Kidney epithelial cell (primary cell): ENCODE results near the gene RAPGEF6. TPM values are rescaled to one million over a fixed set of nuclear protein-coding genes. Genes with fewer than 3 reads are reported as not detected.
"Not testable (repeated sequence)": the region's sequence is repeated elsewhere in the genome, so short reads cannot be mapped to it uniquely, and the experiment has no call there.

Source experiments
- DNase-seq: peaks from one replicate; pipeline ENCODE4 v3.0.0-alpha.2; 2010; ENCODE audit warnings: low read depth
- H3K27me3 ChIP-seq: 2 replicates; pipeline ENCODE4 v1.6.0; 2011; ENCODE audit warnings: low read length; ENCODE audit not compliant: control insufficient read depth, insufficient read depth
- H3K36me3 ChIP-seq: 2 replicates; pipeline ENCODE4 v1.5.1; 2011; ENCODE audit warnings: low read length; ENCODE audit not compliant: control insufficient read depth, insufficient read depth
- H3K4me3 ChIP-seq: 2 replicates; pipeline ENCODE4 v1.5.1; 2011; ENCODE audit warnings: low read depth, mild to moderate bottlenecking, control low read depth, low read length
- CTCF ChIP-seq: IDR thresholded peaks from 2 replicates; pipeline ENCODE4 v1.5.1; 2011; ENCODE audit warnings: mild to moderate bottlenecking, moderate library complexity, low read length, control low read depth, inconsistent platforms; ENCODE audit not compliant: insufficient read depth, poor library complexity, severe bottlenecking
- total RNA-seq: library from RNA; depleted of rRNA; stranded (reverse); fragments of >200 nt; gene quantifications from 2 replicates; pipeline ENCODE4 v1.2.3, GENCODE V29; 2015

Gene RAPGEF6
- total RNA-seq, 1 donor from 2014 or later, result 10.0 TPM

GRCh38 chr5:131413605-131414559, 221.1 kb downstream of the RAPGEF6 start:
- no peak for TF ChIP-seq CTCF
- DNase-seq, result no peak
- Histone ChIP-seq H3K27me3 (no peaks in the 10 kb centered on the region), H3K4me3 (no peak overlapping the region), H3K36me3 (no peaks in the 10 kb centered on the region)

- Histone ChIP-seq H3K4me3 (no peak overlapping the region), H3K36me3 (no peaks in the 10 kb centered on the region), H3K27me3 (no peaks in the 10 kb centered on the region)
- DNase-seq, result no peak
- no peak for TF ChIP-seq CTCF
These were observed 227.9 kb downstream of the RAPGEF6 start for GRCh38 chr5:131406975-131407638.

GRCh38 chr5:131406076-131406475, 229.0 kb downstream of the RAPGEF6 start:
- DNase-seq, result no peak
- Histone ChIP-seq H3K27me3 (no peaks in the 10 kb centered on the region), H3K36me3 (no peaks in the 10 kb centered on the region), H3K4me3 (no peak overlapping the region)
- TF ChIP-seq CTCF, result no peak

- Histone ChIP-seq H3K27me3 (no peaks in the 10 kb centered on the region), H3K4me3 (no peak overlapping the region), H3K36me3 (no peaks in the 10 kb centered on the region)
- TF ChIP-seq CTCF, result no peak
- no peak for DNase-seq
These were observed 229.4 kb downstream of the RAPGEF6 start for GRCh38 chr5:131405674-131406073.

- H3K27me3 ChIP-seq, result no peaks in the 10 kb centered on the region
- no peak overlapping the region for H3K4me3 ChIP-seq
- no peaks in the 10 kb centered on the region for H3K36me3 ChIP-seq
- no peak for TF ChIP-seq CTCF
- no peak for DNase-seq
These were observed 234.4 kb downstream of the RAPGEF6 start for GRCh38 chr5:131400585-131400984.

GRCh38 chr5:131399007-131399406, 236.0 kb downstream of the RAPGEF6 start:
- H3K36me3 ChIP-seq, H3K27me3 ChIP-seq, DNase-seq, H3K4me3 ChIP-seq: not testable (repeated sequence)
